GM21381 (cell line): ENCODE data around the gene FAM9C.

ENCODE experiments used
- ATAC-seq: cut with Tn5 transposase; IDR thresholded peaks from one replicate; pipeline ENCODE4 v1.9.1; 2021; ENCODE audit warnings: mild to moderate bottlenecking, moderate library complexity; ENCODE audit not compliant: unreplicated experiment

FAM9C gene

DNA sequence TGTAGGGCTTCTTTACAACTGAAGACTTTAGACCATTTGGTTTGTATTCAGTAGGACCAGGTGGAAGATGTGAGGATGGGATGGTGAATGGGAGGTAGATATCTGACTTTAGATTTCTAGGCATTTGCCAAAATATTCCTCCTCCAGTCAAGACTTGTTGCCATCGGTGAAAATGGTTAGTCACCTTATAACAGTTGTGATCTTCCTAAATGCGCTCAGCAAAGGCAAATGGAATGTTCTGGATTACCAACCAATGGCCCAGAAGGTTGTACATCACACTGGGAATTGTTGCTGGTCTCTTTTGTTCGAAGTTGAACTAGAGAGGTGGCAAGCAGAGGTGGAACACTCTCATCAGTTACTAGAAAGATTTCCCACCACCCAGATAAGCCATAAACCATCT lies 35.6 kb downstream of the FAM9C start:
- no peak for ATAC-seq

DNA sequence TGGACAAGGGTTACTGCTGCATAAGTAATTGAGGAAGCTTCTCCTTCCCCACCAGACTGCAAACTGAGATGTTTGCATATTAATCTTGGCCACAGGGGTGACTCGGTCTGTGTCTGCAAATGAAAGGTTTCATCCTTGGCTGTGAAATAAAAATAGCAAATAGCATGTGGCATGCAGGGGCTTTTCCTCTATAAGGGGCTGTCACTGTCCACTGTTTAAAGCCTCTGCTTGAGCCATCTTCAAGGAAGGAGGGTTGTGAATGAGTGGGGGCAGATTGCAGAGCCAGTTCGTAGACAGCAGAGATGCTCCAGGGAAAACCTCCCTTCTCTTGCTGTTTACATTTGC lies 36.3 kb downstream of the FAM9C start:
- ATAC-seq = peak; percentile 37

GRCh38 chrX:13007519-13008188 lies 36.8 kb downstream of the FAM9C start:
- ATAC-seq = peak; percentile 8

- peak; percentile 49 for ATAC-seq
These were observed 38.6 kb downstream of the FAM9C start for GRCh38 chrX:13005661-13006473.

DNA sequence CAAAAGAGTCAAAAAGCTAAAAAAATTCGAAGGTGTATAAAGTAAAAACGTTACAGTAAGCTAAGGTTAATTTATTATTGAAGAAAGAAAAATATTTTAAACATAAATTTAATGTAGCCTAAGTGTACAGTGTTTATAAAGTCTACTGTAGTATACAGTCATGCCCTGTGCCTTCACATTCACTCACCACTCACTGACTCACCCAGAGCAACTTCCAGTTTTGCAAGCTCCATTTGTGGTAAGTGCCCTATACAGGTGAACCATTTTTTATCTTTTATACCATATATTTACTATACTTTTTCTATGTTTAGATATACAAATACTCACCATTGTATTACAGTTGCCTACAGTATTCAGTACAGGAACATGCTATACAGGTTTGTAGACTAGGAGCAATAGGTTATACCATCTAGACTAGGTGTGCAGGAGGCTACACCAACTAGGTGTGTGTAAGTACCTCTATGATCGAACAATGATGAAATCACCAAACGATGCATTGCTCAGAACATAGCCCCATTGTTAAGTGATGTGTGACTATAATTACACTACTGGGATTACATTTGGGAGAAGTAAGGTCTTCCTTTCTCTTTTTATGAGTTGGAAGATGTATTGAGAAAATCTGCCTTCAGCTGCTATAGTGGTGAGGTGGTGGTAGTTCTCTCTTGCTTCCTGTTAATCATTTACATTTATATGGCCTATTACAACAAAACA lies 42.3 kb downstream of the FAM9C start:
- no peak for ATAC-seq

DNA sequence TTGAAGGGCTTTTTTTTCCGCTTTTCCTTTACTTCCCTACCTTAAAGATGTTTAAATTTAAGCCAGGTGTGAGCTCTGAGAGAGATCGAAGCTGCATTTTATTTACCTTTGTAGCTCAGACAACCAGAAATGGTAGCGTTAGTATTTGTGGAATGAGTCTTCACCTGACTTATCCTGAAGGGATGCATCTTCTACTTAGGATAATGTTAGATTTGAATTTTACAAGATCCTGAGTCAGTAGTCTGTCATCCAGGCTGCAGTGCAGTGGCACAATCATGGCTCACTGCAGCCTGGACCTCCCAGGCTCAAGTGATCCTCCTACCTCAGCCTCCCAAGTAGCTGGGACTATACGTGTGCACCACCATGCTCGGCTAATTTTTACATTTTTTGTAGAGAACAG lies 43.3 kb downstream of the FAM9C start:
- no peak for ATAC-seq

DNA sequence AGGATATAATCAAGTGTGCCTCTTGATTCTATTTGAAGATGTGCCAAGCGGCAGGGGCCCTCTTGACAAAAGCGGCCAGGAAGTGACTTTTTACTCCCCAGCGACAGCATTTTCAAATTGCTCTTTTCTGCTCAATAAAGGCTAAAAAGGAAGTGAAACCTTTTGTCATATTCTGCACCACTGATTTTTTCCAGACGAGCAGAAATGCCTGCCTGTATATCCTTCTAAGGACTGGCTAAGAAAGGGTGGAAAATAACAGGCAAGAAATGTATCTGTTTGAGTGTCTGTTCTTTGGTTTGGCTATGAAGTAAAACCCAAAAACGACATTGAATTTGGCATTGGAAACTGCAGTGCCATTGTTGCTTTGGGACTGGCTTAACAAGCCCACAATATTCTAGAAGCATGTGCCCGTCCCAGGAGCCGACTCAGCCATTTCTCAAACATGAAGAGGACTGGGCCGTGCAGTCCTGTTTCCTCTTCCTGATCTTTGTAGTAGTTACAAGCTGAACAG lies 44.1 kb downstream of the FAM9C start:
- ATAC-seq = peak; percentile 37

GRCh38 chrX:12999422-12999821 lies 45.0 kb downstream of the FAM9C start:
- ATAC-seq = no peak

DNA sequence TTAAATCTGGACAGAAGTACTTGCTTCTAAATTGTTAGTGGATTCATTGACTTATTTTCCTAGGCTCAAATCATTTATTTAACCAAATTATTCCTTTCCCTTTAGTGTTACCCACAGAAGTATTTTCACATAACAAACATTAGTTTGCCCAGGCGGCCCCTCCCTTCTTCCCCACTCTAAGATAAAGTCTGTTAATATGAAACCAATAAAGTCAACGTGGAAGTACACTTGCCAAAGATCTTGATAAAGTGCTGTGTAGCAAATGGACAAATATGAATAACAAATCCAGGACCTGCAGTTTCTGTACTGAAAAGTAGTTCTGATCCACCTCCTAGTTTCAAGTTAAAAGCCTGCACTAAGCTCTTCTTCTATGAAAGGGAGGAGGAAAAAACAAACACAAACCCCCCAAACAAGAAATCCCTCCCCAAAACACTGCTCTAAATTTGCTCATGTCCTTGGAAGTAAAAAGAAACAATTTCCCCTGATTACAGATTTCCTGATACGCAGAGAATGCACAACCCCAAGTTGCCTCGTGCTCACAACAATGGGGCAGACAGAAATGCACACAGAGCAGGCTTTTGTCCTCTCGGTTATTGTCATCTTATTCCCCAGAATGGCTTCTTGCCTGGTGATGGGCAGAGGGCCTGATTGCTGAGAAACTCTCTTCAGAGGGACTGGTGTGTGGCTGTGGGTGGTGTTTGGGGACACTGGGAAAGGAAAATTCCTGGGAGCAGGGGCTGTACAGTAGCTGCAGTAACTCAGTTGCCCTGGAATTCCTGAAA lies 46.3 kb downstream of the FAM9C start:
- ATAC-seq = no peak

DNA sequence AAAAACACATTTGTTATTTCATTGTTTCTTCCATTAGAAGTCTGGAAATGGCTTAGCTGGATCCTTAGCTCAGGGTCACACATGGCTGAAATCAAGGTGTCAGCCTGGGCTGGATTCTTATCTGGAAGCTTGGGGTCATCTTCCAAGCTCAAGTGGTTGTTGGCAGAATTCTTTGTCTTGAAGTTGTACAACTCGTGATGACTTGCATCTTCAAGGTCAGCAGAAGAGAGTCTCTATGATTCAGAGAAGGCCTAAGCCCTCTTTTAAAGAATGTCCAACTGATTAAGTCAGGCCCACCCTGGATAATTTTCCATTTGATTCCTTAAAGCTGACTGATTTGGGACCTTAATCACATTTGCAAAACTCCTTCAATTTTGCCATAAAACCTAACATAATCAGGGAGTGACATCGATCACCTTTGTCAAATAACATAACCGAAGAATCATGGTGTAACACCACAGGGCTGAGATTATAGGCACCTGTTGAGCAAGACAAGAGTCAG lies 47.4 kb downstream of the FAM9C start:
- ATAC-seq = no peak

GRCh38 chrX:12994321-12994720 lies 50.1 kb downstream of the FAM9C start:
- ATAC-seq = no peak

GRCh38 chrX:12993826-12994225 lies 50.6 kb downstream of the FAM9C start:
- ATAC-seq = no peak

DNA sequence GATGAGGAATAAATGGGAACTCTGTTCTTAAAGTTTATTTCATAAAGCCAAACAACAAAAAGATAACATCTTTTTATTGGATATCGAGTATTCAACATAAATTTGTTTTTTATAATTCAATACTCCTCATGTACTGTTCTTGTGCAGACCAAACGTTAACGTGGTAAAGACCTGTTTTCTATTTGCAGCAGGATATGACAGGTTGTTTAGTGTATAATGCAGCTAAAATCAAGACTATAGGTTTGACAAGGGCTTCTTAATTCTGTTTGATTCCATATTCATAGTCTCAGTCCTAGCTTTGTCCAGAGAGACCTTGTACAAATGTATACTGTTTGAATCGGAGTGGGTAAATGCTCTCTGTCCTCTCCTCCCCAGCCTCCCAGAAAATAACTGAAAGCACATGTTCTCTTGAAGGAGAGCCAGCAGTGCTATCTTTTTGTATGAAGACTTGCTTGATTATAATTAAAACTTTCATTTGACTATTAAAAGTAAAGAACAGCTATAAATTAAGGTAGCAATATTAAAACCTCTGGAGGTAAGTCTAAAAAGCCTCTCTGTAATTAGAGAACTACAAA lies 51.8 kb downstream of the FAM9C start:
- no peak for ATAC-seq

GRCh38 chrX:12991575-12991974 lies 52.8 kb downstream of the FAM9C start:
- ATAC-seq = no peak

DNA sequence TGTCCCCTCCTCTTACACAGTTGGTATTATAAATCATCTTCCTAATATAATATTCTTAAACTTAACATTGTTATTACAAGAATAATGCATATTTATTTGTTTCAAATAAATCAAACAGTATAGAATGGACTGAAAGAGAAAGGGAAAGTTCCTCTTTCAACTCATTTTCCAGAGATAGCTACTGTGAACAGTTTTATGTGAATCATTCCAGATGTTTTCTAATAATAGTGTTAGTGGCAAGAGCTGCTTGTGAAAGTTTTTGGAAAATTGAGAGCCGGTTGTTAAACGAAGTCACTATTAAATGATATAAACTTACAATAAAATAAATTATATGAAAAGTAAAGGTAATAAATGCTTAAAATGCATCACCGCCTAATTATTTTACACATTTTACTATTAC lies 55.0 kb downstream of the FAM9C start:
- ATAC-seq = no peak

DNA sequence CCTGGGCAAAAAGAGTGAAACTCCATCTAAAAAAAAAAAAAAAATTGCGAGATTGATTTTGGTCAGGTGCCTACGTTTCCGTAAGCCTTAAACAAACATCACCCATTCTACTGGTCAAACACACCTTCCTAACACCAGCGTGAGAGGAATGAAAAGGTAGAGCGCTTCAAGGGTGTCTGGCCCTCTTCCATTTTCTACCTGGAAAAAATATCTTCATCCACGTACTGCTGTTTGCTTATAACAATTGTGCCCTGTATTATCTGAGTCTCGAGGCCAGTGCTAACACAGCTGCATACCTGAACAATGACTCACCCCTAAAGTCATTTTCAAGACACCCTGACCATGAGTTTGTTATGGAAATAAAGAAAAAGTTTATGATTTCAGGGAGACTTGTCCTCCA lies 55.6 kb downstream of the FAM9C start:
- ATAC-seq = no peak

- ATAC-seq = no peak
These were observed 56.4 kb downstream of the FAM9C start for GRCh38 chrX:12987900-12988594.

GRCh38 chrX:12987340-12987739 lies 57.1 kb downstream of the FAM9C start:
- no peak for ATAC-seq

GRCh38 chrX:12986886-12987285 lies 57.5 kb downstream of the FAM9C start:
- no peak for ATAC-seq
